HG03378 (cell line): ENCODE data around the gene PARP1.

Experiments
- ATAC-seq: cut with Tn5 transposase; IDR thresholded peaks from one replicate; pipeline ENCODE4 v1.9.1; 2021; ENCODE audit warnings: mild to moderate bottlenecking, moderate library complexity; ENCODE audit not compliant: unreplicated experiment

PARP1 gene

DNA sequence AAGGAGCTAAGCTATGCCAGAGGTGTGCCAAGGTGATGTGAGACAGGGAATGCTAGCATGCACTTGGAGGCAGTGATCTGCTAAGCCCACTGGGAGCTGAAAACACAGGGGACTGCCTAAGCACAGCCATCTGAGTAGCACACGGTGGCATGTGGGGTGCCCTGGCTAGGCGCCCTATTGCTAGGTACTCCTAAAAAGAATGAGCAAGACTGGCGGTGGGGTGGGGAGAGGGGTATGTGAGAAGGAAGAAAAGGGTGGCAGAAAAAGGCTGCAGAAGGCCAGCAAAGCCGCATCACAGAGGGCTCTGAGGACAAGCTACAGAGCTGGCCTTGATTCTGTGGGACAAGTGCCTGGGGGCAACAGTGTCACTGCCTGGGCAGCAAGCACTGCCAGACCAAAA, 23.9 kb downstream of the PARP1 start:
- no peak for ATAC-seq

GRCh38 chr1:226382030-226382429, 25.9 kb downstream of the PARP1 start:
- no peak for ATAC-seq

GRCh38 chr1:226381226-226381998, 26.5 kb downstream of the PARP1 start:
- ATAC-seq: no peak

DNA sequence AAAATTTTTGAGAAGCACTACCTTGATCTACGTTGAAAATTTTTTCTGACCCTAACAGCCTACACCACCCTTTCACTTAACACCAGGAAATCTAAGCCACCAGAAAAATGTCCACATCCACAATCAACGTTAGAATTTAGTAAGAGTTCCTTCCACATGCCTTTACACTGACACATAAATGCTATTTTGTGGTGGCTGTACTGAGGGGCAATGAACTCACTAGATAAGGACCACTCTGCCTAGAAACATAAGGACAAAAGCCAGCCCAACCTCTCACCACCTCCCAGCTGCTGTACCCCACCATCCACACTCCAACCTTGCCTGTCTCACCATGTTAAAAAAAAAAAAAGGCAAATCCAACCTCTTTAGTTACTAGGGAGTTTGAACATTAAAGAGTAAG, 29.8 kb downstream of the PARP1 start:
- ATAC-seq: no peak

DNA sequence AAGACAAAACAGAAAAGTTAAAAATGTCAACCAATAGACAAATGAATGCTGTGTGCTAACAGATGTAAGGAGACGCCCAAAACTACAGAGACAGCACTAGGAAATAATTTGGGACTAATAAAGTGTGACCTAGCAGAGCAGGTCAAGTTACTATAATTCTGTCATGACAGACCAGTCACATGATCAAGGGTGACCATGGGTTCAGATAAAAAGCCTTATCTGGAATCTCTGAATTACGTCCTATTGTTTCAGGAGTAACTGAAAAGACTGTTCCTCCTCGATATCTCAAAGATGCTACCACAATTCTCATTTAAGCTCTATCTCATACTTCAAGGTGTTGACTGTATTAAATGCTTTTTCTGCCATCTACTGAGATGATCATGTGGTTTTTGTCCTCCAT, 31.6 kb downstream of the PARP1 start:
- ATAC-seq: no peak

DNA sequence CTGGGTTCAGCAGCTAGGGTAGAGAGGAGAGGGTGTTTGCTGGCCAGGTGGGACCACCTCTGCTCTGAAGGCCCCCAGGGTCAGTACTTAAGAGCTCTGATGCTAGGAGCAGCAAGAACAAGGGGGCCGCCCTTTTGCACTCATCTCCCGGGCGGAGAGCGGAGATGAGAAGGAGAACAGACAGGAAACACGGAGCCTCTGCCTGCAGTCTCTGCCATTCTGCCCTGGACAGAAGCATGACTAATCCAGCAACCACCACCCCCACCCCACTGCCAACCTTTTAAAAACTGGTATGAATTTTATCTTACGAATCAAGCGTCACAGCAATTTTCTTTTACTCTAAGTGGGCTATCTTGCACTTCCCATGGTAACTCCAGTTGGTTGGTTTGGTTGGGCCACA, 34.5 kb downstream of the PARP1 start:
- ATAC-seq: no peak

DNA sequence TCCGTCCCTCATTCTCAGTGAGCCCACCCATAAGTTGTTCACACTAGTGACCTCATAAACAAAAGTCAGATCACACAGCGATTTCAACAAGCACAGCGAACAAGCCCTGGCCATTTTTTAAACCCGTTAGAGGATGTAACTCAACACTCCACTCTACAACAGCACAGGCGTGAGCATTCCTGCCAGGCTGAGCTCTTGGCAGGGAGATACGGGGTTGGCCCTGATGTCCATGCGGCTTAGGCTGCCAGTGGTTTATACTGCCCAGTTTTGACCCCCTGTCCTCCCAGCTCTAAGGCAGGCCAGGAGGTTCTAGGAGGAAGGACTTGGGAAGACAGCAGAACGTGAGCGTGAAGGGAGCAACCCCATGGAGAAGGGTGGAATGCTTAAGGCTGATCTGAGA, 35.0 kb downstream of the PARP1 start:
- no peak for ATAC-seq

GRCh38 chr1:226371866-226372490, 35.9 kb downstream of the PARP1 start:
- no peak for ATAC-seq

DNA sequence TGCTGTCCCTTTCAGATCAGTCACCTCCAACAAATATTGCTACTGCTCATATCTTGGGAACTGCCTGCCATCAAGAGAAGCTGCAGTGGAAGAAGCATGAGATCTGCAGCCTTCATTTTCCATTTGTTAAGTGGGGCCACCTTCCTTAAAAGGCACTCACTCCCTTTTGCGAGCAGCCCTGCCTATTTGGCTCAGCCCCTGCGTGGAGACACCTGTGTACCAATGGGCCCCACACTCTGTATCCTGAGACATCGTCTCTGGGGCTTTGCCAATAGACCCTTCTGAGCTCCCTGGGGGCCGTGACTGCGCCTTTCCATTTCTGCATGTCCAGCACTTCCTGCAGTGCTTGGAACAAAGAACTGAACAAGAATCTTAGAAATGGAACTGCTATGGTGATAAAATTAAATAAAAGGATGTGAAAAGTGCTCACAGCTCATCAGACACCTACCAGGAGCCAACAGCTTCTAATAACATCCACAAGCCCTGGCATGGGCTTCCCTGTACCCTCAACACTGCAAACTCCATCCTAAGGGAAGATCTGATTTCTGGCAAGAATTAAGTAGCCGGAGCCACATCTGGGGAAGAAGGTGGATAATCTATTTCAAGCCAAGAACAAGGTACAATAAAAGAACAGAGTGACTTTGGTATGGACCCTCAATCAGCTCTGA, 36.7 kb downstream of the PARP1 start:
- no peak for ATAC-seq

DNA sequence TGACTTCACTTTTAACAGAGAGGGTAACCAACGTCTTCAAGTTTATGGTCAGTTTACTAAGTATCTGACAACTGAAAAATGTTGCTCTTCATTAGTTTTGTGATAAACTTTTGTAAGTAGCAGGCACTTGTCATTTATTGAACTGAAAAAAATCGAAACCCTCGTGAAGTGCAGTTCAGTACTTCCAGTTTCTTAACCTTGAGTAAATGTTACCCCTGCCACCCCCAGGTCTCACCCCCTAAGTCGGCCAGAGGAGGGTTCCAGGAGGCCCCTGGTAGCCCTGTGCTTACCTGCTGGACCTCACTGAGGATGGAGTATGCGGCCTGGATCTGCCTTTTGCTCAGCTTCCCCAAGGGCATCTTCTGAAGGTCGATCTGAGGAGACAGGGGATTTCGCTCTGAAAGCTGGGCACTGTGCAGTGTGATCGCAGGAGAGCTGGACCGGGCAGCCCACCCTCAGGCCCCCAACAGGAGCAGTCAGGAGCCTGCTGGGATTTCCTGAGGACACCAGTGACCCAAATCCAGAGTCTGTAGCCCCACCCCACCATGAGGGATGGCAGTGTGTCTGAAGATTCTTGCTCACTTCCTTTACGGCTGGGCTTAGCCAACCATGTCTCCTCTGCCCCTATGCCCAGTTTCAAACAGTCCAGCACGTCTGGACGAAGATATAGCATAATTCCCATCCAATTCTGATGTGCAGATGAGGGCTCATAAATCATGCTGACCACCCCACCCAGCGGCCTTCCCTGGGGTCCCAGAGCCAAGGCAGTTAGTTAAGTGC, 37.6 kb downstream of the PARP1 start:
- peak; percentile 67 for ATAC-seq

DNA sequence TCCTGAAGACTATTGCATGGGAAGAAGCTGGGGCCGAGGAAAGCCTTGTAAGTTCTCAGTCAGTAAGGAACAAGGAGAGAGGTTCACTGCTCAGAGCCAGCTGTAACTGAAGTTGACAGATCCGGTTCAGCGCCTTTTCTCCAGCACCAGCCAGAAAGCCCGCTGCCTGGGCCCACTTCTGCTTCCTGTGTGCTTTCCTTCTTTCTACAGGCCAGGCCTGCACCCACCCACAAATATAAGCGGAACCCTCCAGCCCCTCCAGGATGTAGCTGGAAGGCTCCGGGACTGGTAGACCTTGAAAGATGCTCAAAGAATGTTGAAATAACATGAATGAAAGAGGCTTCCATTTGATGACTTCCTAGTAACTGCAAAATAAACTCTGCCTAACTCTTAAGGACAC, 38.8 kb downstream of the PARP1 start:
- no peak for ATAC-seq

DNA sequence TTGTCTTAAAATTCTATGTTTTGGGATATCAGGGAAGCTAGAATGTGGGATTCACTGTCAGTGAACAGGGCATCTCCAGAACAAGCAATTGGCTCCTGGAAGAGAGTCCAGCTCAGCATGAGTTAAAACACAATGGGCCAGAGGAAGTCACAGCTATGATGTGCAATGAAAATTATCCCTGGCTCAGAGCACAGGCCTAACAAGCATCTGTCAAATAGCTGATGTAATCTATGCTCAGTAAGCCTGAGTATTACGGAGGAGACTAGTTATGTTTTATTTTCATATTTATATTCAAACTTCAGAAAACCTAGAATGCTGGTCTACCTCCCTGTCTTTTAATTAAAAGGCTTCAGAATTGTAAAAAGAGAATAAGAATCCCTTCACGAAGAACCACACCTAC, 41.6 kb downstream of the PARP1 start:
- no peak for ATAC-seq

DNA sequence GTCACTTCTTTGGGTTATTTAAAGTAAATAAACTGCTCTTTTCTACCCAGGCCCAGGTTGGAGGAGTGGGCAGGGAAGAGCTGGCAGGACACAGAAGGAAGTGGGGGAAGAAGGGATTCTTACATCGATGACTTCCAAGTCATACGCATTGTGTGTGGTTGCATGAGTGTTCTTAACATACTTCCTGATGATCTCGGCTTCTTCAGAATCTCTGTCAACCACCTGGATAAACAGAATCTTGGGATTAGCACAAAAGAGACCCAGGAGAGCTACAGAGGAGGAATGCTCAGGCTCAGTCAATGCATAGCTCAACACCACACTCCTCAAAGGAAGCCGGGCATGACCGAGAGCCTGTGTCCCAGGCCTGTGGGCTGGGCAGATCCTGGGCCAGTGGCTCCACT, 42.1 kb downstream of the PARP1 start:
- no peak for ATAC-seq

GRCh38 chr1:226364901-226365565, 42.9 kb downstream of the PARP1 start:
- no peak for ATAC-seq

DNA sequence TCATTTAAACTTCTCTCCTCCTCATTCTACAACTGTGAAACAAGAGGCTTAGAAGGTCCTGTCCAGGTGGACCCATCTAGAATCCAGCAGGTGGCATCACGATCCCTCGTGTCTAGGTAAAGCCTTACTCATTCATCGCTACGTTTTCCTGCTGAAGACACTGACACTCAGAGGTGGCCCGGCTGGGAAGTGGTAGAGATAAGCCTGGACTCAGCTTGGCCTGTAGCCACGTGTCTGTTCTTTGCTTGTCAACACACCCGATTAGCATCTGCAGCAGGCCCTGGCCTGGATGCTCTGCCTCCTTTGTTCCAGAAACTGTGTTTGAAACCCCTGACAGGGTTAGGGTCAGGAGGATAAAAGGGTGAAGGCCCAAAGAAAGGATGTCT, 43.4 kb downstream of the PARP1 start:
- no peak for ATAC-seq

DNA sequence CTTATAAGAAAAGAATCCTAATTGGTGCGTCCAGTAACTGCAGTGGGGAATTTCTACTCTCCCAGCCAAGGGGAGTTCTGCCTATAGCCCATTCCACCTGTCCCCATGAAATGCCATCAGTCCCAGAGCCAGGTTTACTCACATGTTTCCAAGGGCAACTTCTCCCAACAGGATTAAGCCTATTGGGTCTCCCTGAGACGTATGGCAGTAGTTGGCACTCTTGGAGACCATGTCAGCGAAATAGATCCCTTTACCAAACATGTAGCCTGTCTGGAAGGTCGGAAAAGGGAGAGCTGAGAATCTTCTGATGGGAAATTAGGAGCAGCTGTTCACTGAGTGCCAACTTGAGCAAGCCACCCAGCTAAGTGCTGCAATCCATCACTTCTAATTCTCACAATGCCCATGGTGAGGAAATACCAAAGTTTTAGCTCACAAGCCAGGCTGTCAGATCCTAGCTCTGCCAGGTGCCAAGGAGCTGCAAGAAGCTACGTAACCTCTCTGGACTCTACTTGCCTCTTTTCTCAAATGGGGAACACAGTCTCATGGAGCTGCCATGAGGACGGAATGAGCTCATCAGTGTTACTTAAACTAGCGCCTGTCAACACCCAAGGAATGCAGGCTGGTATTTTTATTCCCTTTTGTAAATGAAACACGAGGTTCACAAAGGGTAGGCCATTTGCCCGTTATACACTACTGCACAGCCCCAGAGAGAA, 43.9 kb downstream of the PARP1 start:
- ATAC-seq: no peak

GRCh38 chr1:226362891-226363447, 44.9 kb downstream of the PARP1 start:
- no peak for ATAC-seq

DNA sequence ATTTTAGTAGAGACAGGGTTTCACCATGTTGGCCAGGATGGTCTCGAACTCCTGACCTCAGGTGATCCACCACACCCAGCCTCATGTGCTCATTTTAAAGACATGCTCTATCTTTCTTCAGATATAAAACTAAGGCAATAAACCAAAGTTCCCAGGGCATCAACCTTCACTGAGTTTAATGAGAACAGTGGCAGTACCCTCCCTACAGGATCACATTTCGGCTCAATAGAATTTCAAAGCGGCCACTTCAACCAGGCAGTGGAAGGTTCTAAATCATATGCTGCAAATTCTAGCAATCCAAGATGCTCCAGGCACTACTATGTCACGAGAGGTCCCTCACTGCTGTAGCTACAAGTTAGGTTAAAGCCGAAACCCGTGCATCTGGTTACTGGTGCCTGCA, 45.5 kb downstream of the PARP1 start:
- no peak for ATAC-seq

DNA sequence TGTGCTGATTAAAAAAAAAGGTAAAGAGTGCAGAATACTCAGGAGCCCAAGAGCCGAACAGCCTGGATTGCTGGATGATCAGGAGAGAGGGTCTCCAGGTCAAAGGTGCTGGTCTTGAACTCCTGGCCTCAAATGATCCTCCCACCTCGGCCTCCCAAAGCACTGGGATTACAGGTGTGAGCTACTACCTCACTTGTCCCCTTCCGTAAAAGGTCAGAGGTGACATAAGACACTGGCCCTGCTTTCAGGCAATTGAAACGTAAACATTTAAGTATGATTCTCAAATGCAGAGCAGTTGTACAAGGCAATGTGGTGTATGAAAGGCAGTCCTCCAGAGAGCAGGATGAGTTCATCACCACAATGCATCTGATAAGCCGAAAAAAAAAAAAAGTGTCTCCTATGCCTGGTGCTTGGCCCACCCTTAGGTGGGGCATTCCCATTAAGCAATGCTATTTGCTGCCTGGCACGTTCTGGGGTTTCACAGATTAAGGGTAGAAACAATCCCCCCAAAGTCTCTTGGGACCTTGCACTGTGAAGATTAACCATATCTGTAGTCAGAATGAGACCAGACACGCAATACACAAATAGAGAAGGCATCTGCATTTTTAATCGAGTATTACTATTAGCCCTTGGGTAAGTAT, 47.7 kb downstream of the PARP1 start:
- ATAC-seq: peak; percentile 83

DNA sequence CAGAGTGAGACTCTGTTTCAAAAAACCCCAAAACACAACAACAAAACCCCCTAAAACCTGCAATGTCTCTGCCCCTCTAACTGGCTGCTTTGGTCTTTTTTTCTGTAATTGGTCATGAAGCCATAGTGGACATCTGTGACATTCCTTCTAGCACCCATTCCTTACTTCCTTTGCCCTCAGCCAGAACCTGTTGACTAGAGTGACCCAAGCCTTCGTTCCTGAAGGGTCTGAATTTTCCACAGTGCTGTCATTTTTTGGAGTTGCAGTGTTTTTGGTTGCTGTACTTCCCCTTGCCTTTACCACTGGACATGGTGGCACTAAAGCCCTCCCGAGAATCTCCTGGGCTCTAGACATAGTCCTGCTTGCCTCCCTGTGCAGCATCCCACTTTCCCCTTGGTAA, 50.5 kb downstream of the PARP1 start:
- no peak for ATAC-seq
